Astrocyte of the cerebellum (primary cell): ENCODE results near the gene CHRNB2.

ENCODE experiments used
- DNase-seq: peaks from one replicate; pipeline ENCODE4 v3.0.0-alpha.2; 2011; ENCODE audit warnings: low read depth
- H3K4me3 ChIP-seq: 2 replicates; pipeline ENCODE4 v1.5.1; 2011; ENCODE audit warnings: mild to moderate bottlenecking, low read depth, low read length, moderate library complexity
- CTCF ChIP-seq: IDR thresholded peaks from 2 replicates; pipeline ENCODE4 v1.5.1; 2012; ENCODE audit warnings: low read length, low read depth, moderate library complexity, mild to moderate bottlenecking; ENCODE audit errors: missing control alignments
- in situ Hi-C: cut with HindIII; loops from 2 replicates; pipeline ENCODE4 v1.10.0; 2017; ENCODE audit warnings: low sequenced_read_pairs

Gene CHRNB2

GRCh38 chr1:154586231-154586630, 18.7 kb downstream of the CHRNB2 start:
- TF ChIP-seq CTCF: no peak
- no peak for DNase-seq
- no peak overlapping the region for H3K4me3 ChIP-seq
- in situ Hi-C loops: no loop called here

GRCh38 chr1:154586641-154587040, 19.1 kb downstream of the CHRNB2 start:
- DNase-seq: no peak
- TF ChIP-seq CTCF: no peak
- H3K4me3 ChIP-seq: no peak overlapping the region
- in situ Hi-C loops: no loop called here

- no peak for DNase-seq
- TF ChIP-seq CTCF: no peak
- no peak overlapping the region for H3K4me3 ChIP-seq
- in situ Hi-C loops: no loop called here
Observed at GRCh38 chr1:154589780-154590179, 22.2 kb downstream of the CHRNB2 start.

- DNase-seq: no peak
- no peak for TF ChIP-seq CTCF
- in situ Hi-C loops: no loop called here
- no peak overlapping the region for H3K4me3 ChIP-seq
Observed at GRCh38 chr1:154590756-154591155, 23.2 kb downstream of the CHRNB2 start.

GRCh38 chr1:154591206-154591605, 23.6 kb downstream of the CHRNB2 start:
- DNase-seq: no peak
- in situ Hi-C loops: no loop called here
- H3K4me3 ChIP-seq: no peak overlapping the region
- no peak for TF ChIP-seq CTCF

GRCh38 chr1:154593390-154593789, 25.8 kb downstream of the CHRNB2 start:
- H3K4me3 ChIP-seq: no peak overlapping the region
- in situ Hi-C loops: no loop called here
- no peak for DNase-seq
- TF ChIP-seq CTCF: no peak

- no peak overlapping the region for H3K4me3 ChIP-seq
- in situ Hi-C loops: no loop called here
- TF ChIP-seq CTCF: no peak
- DNase-seq: no peak
Observed at GRCh38 chr1:154594811-154595210, 27.2 kb downstream of the CHRNB2 start.
